Lower lobe of right lung (tissue), 2 donors: Measurements from ENCODE around the gene PRR20G. TPM values are rescaled to one million over a fixed set of nuclear protein-coding genes. Genes with fewer than 3 reads are reported as not detected.

ENCODE experiments used
- ATAC-seq, 2 donors: fragments of 200-7000 bp; cut with Tn5 transposase; one replicate each; pipeline ENCODE4 v1.9.1; 2020 to 2022; ENCODE audit warnings: mild to moderate bottlenecking in 2 of 2, moderate library complexity in 2 of 2
- DNase-seq: peaks from one replicate; pipeline ENCODE4 v3.0.0-alpha.2; 2020
- H3K27ac ChIP-seq: fragments of 200-600 bp; one replicate; pipeline ENCODE4 v1.8.0; 2022
- H3K27me3 ChIP-seq: fragments of 200-600 bp; one replicate; pipeline ENCODE4 v1.8.0; 2022; ENCODE audit warnings: low read depth
- H3K36me3 ChIP-seq: fragments of 200-600 bp; one replicate; pipeline ENCODE4 v1.8.0; 2022; ENCODE audit warnings: mild to moderate bottlenecking
- H3K4me1 ChIP-seq: fragments of 200-600 bp; one replicate; pipeline ENCODE4 v1.8.0; 2022
- H3K4me3 ChIP-seq: fragments of 200-600 bp; one replicate; pipeline ENCODE4 v1.8.0; 2022; ENCODE audit warnings: mild to moderate bottlenecking
- H3K9me3 ChIP-seq: fragments of 200-600 bp; one replicate; pipeline ENCODE4 v1.8.0; 2022
- intact Hi-C: fragments of 100-400 bp; cut with DNase I; formaldehyde crosslinking; loops from one replicate; pipeline ENCODE4 v1.11.0; 2022
- long read RNA-seq: library from polyadenylated mRNA; unstranded; transcript quantifications from one replicate; pipeline ENCODE4 v2.0.0, GENCODE V29; 2021
- total RNA-seq: library from RNA; stranded (reverse); fragmentation: NEBNext Ultra II Directional; extraction: Animal tissue kit (Norgen Biotek cat#: 25700); gene quantifications from one replicate; pipeline ENCODE4 v1.2.1, GENCODE V29; 2021
- TF ChIP-seq, protein P1 (sequence below): fragments of 200-600 bp; IDR thresholded peaks from one replicate; pipeline ENCODE4 v1.8.0; 2022; ENCODE audit warnings: antibody characterized with exemption, mild to moderate bottlenecking
- donor health status: DM: no; HTN: yes; CAD: no; lungs with severe emphysema.

The PRR20G gene
- total RNA-seq: not detected
- long read RNA-seq: 0 reads

DNA sequence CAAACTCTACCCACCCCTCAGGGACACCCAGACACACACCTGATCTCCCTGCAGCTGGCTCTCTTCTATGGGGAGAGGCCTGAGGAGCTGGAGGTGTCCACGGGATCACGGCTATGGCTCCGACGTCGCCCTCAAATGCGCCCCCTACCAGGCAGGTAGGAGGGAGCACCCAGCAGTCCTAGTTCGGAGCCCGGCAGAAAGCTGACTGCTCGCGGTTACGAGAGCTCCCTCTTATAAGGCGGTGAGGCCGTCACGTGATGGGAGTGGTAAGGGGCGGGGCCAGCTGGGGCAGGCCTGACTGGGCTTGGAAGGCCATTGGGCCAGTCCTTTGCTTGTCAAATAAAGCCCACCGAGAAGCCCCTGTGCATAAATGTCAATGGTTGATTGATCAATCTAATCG is at the start of gene PRR20G:
Gene PRR20G, minus strand, starts transcription at position 207 of the 400 bp plus-strand sequence. CDS start 681 bp downstream, outside the sequence.
- TF ChIP-seq, protein P1, sequence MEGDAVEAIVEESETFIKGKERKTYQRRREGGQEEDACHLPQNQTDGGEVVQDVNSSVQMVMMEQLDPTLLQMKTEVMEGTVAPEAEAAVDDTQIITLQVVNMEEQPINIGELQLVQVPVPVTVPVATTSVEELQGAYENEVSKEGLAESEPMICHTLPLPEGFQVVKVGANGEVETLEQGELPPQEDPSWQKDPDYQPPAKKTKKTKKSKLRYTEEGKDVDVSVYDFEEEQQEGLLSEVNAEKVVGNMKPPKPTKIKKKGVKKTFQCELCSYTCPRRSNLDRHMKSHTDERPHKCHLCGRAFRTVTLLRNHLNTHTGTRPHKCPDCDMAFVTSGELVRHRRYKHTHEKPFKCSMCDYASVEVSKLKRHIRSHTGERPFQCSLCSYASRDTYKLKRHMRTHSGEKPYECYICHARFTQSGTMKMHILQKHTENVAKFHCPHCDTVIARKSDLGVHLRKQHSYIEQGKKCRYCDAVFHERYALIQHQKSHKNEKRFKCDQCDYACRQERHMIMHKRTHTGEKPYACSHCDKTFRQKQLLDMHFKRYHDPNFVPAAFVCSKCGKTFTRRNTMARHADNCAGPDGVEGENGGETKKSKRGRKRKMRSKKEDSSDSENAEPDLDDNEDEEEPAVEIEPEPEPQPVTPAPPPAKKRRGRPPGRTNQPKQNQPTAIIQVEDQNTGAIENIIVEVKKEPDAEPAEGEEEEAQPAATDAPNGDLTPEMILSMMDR: no peak
- Histone ChIP-seq H3K9me3 (no peaks in the 10 kb centered on the region), H3K4me1 (no peaks in the 10 kb centered on the region), H3K36me3 (no peaks in the 10 kb centered on the region), H3K27me3 (no peaks in the 10 kb centered on the region), H3K4me3 (no peak within 1 kb of the TSS), H3K27ac (no peak within 1 kb of the TSS)
- ATAC-seq: no peak
- DNase-seq: no peak
- intact Hi-C loops: no loop called here

DNA sequence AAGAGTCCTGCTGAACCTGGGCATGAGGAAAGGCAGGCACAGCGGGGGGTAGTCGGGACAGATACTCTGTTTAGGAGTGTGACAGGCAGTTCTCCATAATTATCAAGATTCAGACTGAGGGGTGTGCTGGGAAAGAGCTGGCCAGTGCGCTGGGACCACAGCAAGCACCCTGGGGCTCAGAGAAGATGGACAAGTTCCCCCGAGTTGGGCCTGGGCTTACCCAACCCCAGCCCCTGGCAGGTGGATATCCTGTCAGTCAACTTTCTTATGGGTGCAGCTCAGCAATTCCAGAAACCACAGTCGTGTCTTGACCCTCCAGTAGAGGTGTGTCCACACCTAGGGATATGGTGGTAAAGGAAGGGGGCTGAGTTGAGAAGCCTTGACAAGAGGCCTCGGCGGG is 49.2 kb upstream of the PRR20G start:
- H3K27me3 ChIP-seq: peaks cover 17% of the 10 kb centered on the region
- intact Hi-C loops: no loop called here
- H3K4me1 ChIP-seq: peaks cover 6% of the 10 kb centered on the region
- peaks cover 8% of the 10 kb centered on the region for H3K9me3 ChIP-seq
- no peaks in the 10 kb centered on the region for H3K36me3 ChIP-seq
- no peak overlapping the region for H3K27ac ChIP-seq
- no peak for DNase-seq
- no peak overlapping the region for H3K4me3 ChIP-seq
- no peak for ATAC-seq
- TF ChIP-seq, protein P1: no peak

DNA sequence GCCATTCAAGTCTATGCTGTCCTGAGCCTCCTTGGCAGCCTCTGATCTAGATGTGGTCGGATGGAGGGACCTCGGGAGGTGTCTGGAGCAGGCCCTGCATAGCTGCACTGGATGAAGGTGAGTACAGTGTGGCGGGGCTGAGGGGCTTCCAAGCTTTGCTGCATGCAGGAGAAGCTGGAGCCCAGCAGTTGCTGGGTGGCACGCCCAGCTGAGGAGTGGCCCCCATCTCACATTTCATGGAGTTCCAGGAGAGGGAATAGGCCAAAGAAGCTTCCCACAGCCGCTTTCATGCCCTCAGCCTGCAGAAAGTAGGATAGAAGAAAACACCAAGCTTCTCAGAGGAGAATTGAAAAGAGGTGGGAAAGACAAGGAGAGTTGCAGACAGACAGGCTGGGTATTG is 48.3 kb upstream of the PRR20G start:
- Histone ChIP-seq H3K27me3 (peaks cover 17% of the 10 kb centered on the region), H3K4me3 (no peak overlapping the region), H3K27ac (no peak overlapping the region), H3K36me3 (no peaks in the 10 kb centered on the region), H3K9me3 (peaks cover 16% of the 10 kb centered on the region), H3K4me1 (peaks cover 6% of the 10 kb centered on the region)
- DNase-seq (no peak), ATAC-seq (no peak)
- TF ChIP-seq, protein P1: no peak
- intact Hi-C loops: no loop called here

DNA sequence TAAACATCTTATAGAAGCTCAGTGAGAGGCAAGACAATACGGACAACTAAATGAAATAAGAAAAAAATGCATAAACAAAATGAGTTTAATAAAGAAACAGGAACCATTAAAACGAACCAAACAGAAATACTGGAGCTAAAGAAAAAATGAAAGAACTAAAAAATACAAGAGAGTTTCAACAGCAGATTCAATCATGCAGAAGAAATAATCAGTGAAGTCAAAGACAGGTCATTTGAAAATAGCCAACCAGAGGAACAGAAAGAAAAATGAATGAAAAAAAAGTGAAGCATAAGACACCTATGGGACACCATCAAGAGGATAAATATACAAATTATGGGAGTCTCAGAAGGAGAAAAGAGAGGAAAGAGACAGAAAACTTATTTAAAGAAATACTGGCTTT is 42.5 kb upstream of the PRR20G start:
- DNase-seq (no peak), ATAC-seq (no peak)
- no peak overlapping the region for H3K27ac ChIP-seq
- H3K4me3 ChIP-seq: no peak overlapping the region
- H3K4me1 ChIP-seq: no peaks in the 10 kb centered on the region
- TF ChIP-seq, protein P1: no peak
- intact Hi-C loops: no loop called here
- no peaks in the 10 kb centered on the region for H3K36me3 ChIP-seq
- no peaks in the 10 kb centered on the region for H3K27me3 ChIP-seq
- peaks cover 28% of the 10 kb centered on the region for H3K9me3 ChIP-seq

DNA sequence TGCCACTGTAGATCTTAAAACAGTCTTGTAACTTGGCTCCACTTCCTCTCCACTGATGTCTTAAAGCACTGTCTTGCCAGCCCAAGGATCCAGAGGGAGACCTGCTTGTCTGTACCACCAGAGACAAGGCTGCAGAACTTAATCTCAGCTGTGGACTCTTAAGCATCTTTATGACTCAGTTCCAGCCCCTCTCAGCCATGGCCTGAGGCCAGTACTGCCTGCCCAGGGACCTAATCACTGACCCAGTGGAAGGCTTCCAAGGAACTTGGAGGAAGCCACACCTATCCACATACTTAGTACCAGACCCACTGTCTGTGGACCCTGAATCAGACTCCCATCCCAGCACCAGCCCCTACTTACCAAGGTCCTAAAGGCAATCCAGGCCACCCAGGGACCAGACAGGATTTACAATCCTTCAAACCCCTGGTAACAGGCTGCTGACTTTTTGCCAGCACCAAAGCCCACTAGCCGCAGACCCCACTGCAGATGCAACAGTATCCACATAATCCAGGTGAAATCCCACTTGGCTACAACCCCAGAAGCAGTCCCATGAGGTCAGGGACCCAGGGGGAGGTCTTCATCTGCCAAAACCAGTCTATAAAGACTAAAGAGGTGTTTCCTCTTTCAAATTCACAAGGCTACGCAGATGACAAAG is 41.9 kb upstream of the PRR20G start:
- DNase-seq (no peak), ATAC-seq (no peak)
- TF ChIP-seq, protein P1: no peak
- intact Hi-C loops: no loop called here
- Histone ChIP-seq H3K4me1 (no peaks in the 10 kb centered on the region), H3K4me3 (no peak overlapping the region), H3K27me3 (no peaks in the 10 kb centered on the region), H3K9me3 (peaks cover 27% of the 10 kb centered on the region), H3K36me3 (no peaks in the 10 kb centered on the region), H3K27ac (no peak overlapping the region)
